HepG2 (cell line): Measurements from ENCODE around the gene HYOU1. TPM values are rescaled to one million over a fixed set of nuclear protein-coding genes. Genes with fewer than 3 reads are reported as not detected.

Experiments
- CENPT ChIP-seq: sonication (generic); formaldehyde crosslinking; IDR thresholded peaks from 2 replicates; pipeline ENCODE4 v1.8.0; 2022; ENCODE audit warnings: low read depth, mild to moderate bottlenecking, moderate library complexity, missing genetic modification reagents
- NBN ChIP-seq: fragments of 450-650 bp; conservative IDR thresholded peaks from 2 replicates; pipeline ENCODE4 v1.6.1; 2017
- NFE2 ChIP-seq: sonication (generic); formaldehyde crosslinking; IDR thresholded peaks from 2 replicates; pipeline ENCODE4 v1.4.0; 2020; ENCODE audit warnings: missing genetic modification reagents
- NR2F2 ChIP-seq: IDR thresholded peaks from 2 replicates; pipeline ENCODE4 v1.6.1; 2012; ENCODE audit warnings: low read depth, inconsistent platforms, borderline replicate concordance
- PHF8 ChIP-seq: sonication (generic); formaldehyde crosslinking; IDR thresholded peaks from 2 replicates; pipeline ENCODE4 v1.5.0; 2020; ENCODE audit warnings: missing genetic modification reagents
- STAT6 ChIP-seq: sonication (generic); formaldehyde crosslinking; IDR thresholded peaks from 2 replicates; pipeline ENCODE4 v1.4.0; 2020; ENCODE audit warnings: missing genetic modification reagents, mild to moderate bottlenecking, borderline replicate concordance
- WIZ ChIP-seq: sonication (generic); formaldehyde crosslinking; IDR thresholded peaks from 2 replicates; pipeline ENCODE4 v1.5.1; 2020; ENCODE audit warnings: mild to moderate bottlenecking, missing genetic modification reagents
- ZHX2 ChIP-seq, 2 experiments: sonication (generic) in 1 of 2; formaldehyde crosslinking in 1 of 2; IDR thresholded peaks; 2 replicates each; pipeline versions ENCODE4 v1.6.1 to v1.9.0; 2014 to 2022; ENCODE audit warnings: antibody characterized with exemption in 1 of 2, borderline replicate concordance in 1 of 2, inconsistent platforms in 1 of 2, low read depth in 1 of 2, missing genetic modification reagents in 1 of 2
- ZNF20 ChIP-seq: sonication (generic); formaldehyde crosslinking; IDR thresholded peaks from 2 replicates; pipeline ENCODE4 v1.4.0; 2020; ENCODE audit warnings: mild to moderate bottlenecking, moderate library complexity, missing genetic modification reagents
- ZNF30 ChIP-seq: sonication (generic); formaldehyde crosslinking; IDR thresholded peaks from 2 replicates; pipeline ENCODE4 v1.5.0; 2020; ENCODE audit warnings: mild to moderate bottlenecking, missing genetic modification reagents
- ZNF337 ChIP-seq: sonication (generic); formaldehyde crosslinking; IDR thresholded peaks from 2 replicates; pipeline ENCODE4 v1.5.1; 2020; ENCODE audit warnings: missing genetic modification reagents, low read depth, mild to moderate bottlenecking, borderline replicate concordance
- ZNF646 ChIP-seq: sonication (generic); formaldehyde crosslinking; IDR thresholded peaks from 2 replicates; pipeline ENCODE4 v1.9.0; 2021; ENCODE audit warnings: mild to moderate bottlenecking, missing genetic modification reagents
- polyA plus RNA-seq, 8 experiments: library from polyadenylated mRNA; depleted of rRNA in 3 of 8; stranded (reverse) in 7 of 8; unstranded in 1 of 8; fragments of >200 nt; fragmentation: Illumina TruSeq in 4 of 8; extraction: Trizol in 4 of 8; gene quantifications; 2 replicates each; pipeline versions ENCODE4 v1.2.1 to v1.2.3, GENCODE V29; 2011 to 2016; ENCODE audit warnings: low read depth in 4 of 8, missing spikeins in 1 of 8, mixed read lengths in 1 of 8; ENCODE audit not compliant: insufficient read depth in 1 of 8
- total RNA-seq, 5 experiments: library from RNA; depleted of rRNA; stranded (reverse); fragments of >200 nt; fragmentation: Illumina TruSeq; extraction: Trizol; gene quantifications; 2 replicates each; pipeline ENCODE4 v1.2.3, GENCODE V29; 2016; ENCODE audit warnings: low read depth in 1 of 5

HYOU1 gene
- total and polyA plus RNA-seq, 2 of the 13 experiments (the other 11 are each of a cell fraction or from before 2014, with no cell fraction given), result 127 to 155 TPM

GRCh38 chr11:119093942-119094815 lies 37.2 kb upstream of the HYOU1 start (continued):
- TF ChIP-seq ZNF646 (CRISPR knock-in tag) (no peak), NFE2 (CRISPR knock-in tag) (no peak), ZNF30 (no peak; the same call in 1 of the 2 replicates), NR2F2 (no peak), ZHX2 (IDR thresholded peaks at IDR 0.05; ENCODE audit: low read depth) (no peak), ZHX2 (CRISPR knock-in tag; IDR thresholded peaks at IDR 0.05; ENCODE audit: borderline replicate concordance) (no peak), WIZ (CRISPR knock-in tag) (no peak), NBN (no peak), STAT6 (CRISPR knock-in tag) (no peak), CENPT (CRISPR knock-in tag) (no peak), ZNF20 (CRISPR knock-in tag) (no peak), ZNF337 (CRISPR knock-in tag) (no peak), PHF8 (CRISPR knock-in tag) (peak; percentile 72)
